Osteoblast (primary cell): Measurements from ENCODE around the gene KIF3C. TPM values are rescaled to one million over a fixed set of nuclear protein-coding genes. Genes with fewer than 3 reads are reported as not detected.

Experiments used
- DNase-seq: peaks from one replicate; pipeline ENCODE4 v3.0.0; 2011; ENCODE audit warnings: low spot score, mixed read lengths; ENCODE audit not compliant: insufficient read length; ENCODE audit errors: missing footprints
- H2AFZ ChIP-seq: 2 replicates; pipeline ENCODE4 v1.6.0; 2011; ENCODE audit warnings: mild to moderate bottlenecking, low read length
- H3K27ac ChIP-seq: 2 replicates; pipeline ENCODE4 v1.5.1; 2011; ENCODE audit warnings: mild to moderate bottlenecking, low read depth, low read length, moderate library complexity
- H3K27me3 ChIP-seq: 2 replicates; pipeline ENCODE4 v1.6.0; 2012; ENCODE audit warnings: mild to moderate bottlenecking, control low read depth, inconsistent platforms, low read length, moderate library complexity; ENCODE audit not compliant: insufficient read depth
- H3K36me3 ChIP-seq: 2 replicates; pipeline ENCODE4 v1.5.1; 2011; ENCODE audit warnings: mild to moderate bottlenecking, low read length, control low read depth, moderate library complexity; ENCODE audit not compliant: insufficient read depth
- H3K4me1 ChIP-seq: 2 replicates; pipeline ENCODE4 v1.5.1; 2011; ENCODE audit warnings: mild to moderate bottlenecking, low read length, control low read depth, moderate library complexity; ENCODE audit not compliant: insufficient read depth
- H3K4me2 ChIP-seq: 2 replicates; pipeline ENCODE4 v1.6.0; 2011; ENCODE audit warnings: mild to moderate bottlenecking, low read length; ENCODE audit not compliant: insufficient read depth
- H3K4me3 ChIP-seq: fragments of 200-600 bp; sonication (generic); 3 replicates; pipeline ENCODE4 v1.5.1; 2012; ENCODE audit warnings: mild to moderate bottlenecking, low read length, inconsistent platforms; ENCODE audit not compliant: insufficient read depth
- H3K79me2 ChIP-seq: 2 replicates; pipeline ENCODE4 v1.6.0; 2012; ENCODE audit warnings: mild to moderate bottlenecking, low read length, control low read depth, inconsistent platforms; ENCODE audit not compliant: insufficient read depth
- H3K9me3 ChIP-seq: 2 replicates; pipeline ENCODE4 v1.5.1; 2011; ENCODE audit warnings: low read depth, low read length, control low read depth
- H4K20me1 ChIP-seq: 2 replicates; pipeline ENCODE4 v1.6.0; 2012; ENCODE audit warnings: mild to moderate bottlenecking, low read length, control low read depth; ENCODE audit not compliant: insufficient read depth
- CTCF ChIP-seq: IDR thresholded peaks from 2 replicates; pipeline ENCODE4 v1.5.1; 2011; ENCODE audit warnings: mild to moderate bottlenecking, low read depth, low read length, moderate library complexity; ENCODE audit errors: extremely low read depth
- total RNA-seq: library from RNA; depleted of rRNA; stranded (reverse); fragments of >200 nt; gene quantifications from 2 replicates; pipeline ENCODE4 v1.2.3, GENCODE V29; 2012

KIF3C gene
- total RNA-seq, 1 donor = 17.0 TPM

DNA sequence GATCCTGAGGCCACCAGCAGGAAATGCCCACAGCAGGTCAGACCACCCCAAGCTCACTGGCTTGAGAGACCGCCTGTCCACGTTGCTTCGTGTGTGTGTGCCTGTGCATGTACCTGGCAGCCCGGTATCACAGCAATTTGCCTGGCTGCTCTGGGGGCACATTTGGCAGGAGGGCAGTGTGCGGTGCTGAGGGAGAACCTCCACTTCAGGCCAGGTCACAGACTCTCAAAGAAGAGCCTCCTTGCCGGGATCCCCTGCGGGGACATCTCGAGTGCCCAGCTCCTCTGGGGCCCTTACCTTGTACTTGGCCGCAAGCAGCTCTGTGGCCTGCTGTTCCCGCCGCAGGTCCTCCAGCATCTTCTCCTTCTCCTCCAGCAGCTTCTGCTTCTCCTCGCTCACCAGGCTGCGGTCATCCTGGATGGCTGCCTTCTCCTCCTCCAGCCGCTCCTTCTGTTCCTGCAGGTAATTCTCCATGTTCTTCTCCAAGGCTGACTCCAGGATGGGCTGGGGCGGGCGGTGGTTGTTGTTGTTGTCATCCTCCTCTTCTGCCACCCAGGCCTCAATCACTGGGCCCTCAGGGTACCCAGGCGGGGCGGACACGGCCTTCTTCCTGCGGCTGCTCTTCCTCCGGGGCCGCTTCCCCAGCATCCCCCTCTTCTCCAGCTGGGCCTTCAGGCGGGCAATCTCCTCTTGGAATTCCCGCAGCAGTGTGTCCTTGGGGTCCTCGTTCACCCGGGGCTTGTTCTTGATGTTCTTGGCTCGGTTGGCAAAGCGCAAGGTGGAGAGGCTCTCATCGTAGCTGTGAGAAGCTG lies 2.0 kb downstream of the KIF3C start:
- H3K79me2 ChIP-seq = peaks cover 49% of the 10 kb centered on the region
- no peak overlapping the region for H3K4me3 ChIP-seq
- no peak overlapping the region for H3K27ac ChIP-seq
- peak; percentile 26 for DNase-seq
- no peaks in the 10 kb centered on the region for H3K9me3 ChIP-seq
- no peaks in the 10 kb centered on the region for H3K36me3 ChIP-seq
- H2AFZ ChIP-seq = no peak overlapping the region
- H3K4me1 ChIP-seq = peaks cover 41% of the 10 kb centered on the region
- no peak overlapping the region for H3K4me2 ChIP-seq
- no peak for TF ChIP-seq CTCF
- H3K27me3 ChIP-seq = no peaks in the 10 kb centered on the region
- H4K20me1 ChIP-seq = peaks cover 17% of the 10 kb centered on the region

DNA sequence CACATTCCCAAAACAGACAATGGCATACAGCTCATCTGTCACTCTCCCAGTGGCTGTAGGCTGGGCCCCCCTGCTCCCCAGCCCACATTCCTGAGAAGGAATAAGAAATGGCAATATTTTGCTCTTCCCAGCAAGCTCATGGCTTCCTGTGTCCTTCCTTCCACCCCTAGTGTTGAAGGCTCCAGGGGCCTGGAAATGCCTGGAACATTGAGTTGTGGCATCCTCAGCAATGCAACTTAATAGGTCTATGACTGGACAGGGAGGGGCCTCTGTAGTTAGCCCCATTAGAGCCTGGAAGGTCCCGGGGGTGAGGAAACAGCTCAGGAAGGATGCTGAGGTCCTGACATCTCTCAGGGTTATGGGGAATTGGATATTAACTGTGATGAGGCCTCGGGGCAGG lies 3.3 kb downstream of the KIF3C start:
- Histone ChIP-seq H3K9me3 (no peaks in the 10 kb centered on the region), H3K27ac (no peak overlapping the region), H3K79me2 (peaks cover 49% of the 10 kb centered on the region), H3K36me3 (no peaks in the 10 kb centered on the region), H3K27me3 (no peaks in the 10 kb centered on the region), H2AFZ (no peak overlapping the region), H3K4me3 (no peak overlapping the region), H4K20me1 (peaks cover 17% of the 10 kb centered on the region), H3K4me2 (peak overlapping the region; percentile 48), H3K4me1 (peaks cover 41% of the 10 kb centered on the region)
- DNase-seq = peak; percentile 90
- no peak for TF ChIP-seq CTCF

DNA sequence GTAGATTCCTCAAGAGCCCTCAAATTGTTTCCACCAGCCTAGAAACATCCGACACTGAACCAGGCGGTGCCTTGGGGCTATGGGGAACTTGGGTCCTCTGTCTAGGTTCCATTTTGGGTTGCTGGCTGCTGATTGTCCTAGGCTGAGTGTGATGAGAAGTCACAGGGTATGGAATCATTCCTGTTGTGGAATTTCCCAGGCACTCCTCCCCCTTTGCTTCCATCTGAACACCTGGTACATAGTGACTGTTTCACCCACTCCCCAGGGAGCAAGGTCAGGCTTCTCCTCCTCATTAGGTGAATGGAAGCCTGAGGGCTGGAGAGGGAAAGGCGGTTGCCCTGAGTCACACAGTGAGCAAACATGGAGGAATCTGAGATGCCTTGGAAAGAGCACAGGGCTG lies 4.5 kb downstream of the KIF3C start:
- no peaks in the 10 kb centered on the region for H3K9me3 ChIP-seq
- H3K4me1 ChIP-seq = peaks cover 37% of the 10 kb centered on the region
- H3K4me3 ChIP-seq = no peak overlapping the region
- no peak overlapping the region for H3K27ac ChIP-seq
- TF ChIP-seq CTCF = no peak
- no peak overlapping the region for H2AFZ ChIP-seq
- peak overlapping the region; percentile 34 for H3K4me2 ChIP-seq
- DNase-seq = peak; percentile 68
- H4K20me1 ChIP-seq = peaks cover 17% of the 10 kb centered on the region
- H3K79me2 ChIP-seq = peaks cover 49% of the 10 kb centered on the region
- no peaks in the 10 kb centered on the region for H3K27me3 ChIP-seq
- H3K36me3 ChIP-seq = no peaks in the 10 kb centered on the region

DNA sequence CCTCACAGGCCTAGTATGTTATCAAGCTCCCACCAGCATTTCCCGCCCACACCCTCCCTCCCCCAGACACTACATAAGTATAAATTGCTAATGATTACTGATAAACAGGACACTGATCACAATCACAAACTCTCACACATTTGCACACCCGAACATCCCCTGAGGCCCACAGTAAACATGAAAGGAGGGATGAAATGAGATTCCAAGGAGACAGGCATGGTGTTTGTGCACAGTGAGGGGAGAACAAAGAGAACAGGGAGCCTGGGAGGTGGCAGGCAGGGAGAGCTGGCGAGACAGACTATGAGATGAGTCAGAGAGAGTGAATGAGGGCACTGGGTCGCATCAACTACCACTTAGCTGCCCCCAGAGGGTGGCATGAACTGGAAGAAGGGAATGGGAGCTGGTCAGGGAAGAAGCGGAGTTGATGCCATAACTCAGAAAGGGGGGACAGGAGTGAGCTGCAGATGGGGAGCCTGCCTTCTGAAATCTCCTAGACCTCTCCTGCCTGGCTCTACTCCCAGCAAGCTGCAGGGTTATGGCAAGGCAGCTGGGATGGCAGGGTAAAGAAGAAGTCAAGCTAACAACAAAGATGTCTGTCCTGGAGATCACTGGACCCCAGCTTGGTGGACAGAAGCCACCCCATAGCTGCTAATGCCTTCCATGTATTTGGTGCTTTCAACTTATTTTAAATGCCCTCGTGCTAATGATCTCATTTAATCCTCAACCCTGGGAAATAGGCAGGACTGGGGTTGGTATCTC lies 5.1 kb downstream of the KIF3C start:
- peak overlapping the region; percentile 34 for H3K4me2 ChIP-seq
- peaks cover 53% of the 10 kb centered on the region for H3K79me2 ChIP-seq
- H3K9me3 ChIP-seq = no peaks in the 10 kb centered on the region
- H2AFZ ChIP-seq = no peak overlapping the region
- peak; percentile 79 for DNase-seq
- no peak overlapping the region for H3K4me3 ChIP-seq
- H3K4me1 ChIP-seq = peaks cover 40% of the 10 kb centered on the region
- H4K20me1 ChIP-seq = peaks cover 17% of the 10 kb centered on the region
- no peaks in the 10 kb centered on the region for H3K27me3 ChIP-seq
- no peak overlapping the region for H3K27ac ChIP-seq
- H3K36me3 ChIP-seq = no peaks in the 10 kb centered on the region
- no peak for TF ChIP-seq CTCF
